Measurements from ENCODE around the gene KCNQ1. TPM values are rescaled to one million over a fixed set of nuclear protein-coding genes. Genes with fewer than 3 reads are reported as not detected.

Gene KCNQ1
- total and polyA plus RNA-seq, 7 donors: 1.1 to 25.2 (median 3.8) TPM

DNA sequence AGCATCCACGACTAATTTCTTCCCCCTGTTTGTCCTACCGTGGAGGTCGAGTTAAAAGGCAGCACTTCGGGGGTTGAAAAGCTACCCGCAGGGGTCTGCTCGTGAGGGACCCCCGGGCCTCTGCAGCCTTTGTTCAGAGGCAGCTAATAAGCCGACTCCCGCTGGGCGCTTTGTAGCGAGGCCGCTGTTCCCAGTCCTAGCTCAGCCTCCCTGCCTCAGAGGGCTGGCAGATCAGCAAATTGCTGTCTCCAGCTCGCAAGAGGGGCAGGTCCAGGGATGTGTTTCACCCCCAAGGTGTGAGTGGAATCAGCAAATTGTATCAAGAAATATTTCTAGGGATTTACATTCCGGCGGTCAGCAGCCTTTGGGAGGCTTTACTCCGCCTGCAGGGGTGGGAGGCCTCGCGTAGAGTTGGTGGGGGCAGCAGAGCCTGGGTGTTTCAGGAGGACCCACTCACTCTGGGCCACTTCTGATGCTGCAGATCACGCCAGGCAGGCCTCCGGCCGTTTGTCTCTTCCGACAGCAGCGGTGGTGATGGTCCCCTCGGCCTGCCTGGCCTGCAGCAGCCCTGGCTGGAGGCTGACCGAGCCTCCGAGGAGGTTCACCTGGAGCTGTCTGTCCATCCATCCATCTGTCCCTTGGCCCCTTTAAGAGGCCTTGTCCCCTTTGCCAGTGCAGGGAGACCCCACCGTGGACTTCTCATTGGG lies 276.6 kb downstream of the KCNQ1 start:
- TF ChIP-seq POLR2A (IDR thresholded peaks at IDR 0.05) (no peak), EP300 (IDR thresholded peaks at IDR 0.05) (no peak), POLR2AphosphoS5 (IDR thresholded peaks at IDR 0.05) (no peak)
- TF ChIP-seq, protein P1, sequence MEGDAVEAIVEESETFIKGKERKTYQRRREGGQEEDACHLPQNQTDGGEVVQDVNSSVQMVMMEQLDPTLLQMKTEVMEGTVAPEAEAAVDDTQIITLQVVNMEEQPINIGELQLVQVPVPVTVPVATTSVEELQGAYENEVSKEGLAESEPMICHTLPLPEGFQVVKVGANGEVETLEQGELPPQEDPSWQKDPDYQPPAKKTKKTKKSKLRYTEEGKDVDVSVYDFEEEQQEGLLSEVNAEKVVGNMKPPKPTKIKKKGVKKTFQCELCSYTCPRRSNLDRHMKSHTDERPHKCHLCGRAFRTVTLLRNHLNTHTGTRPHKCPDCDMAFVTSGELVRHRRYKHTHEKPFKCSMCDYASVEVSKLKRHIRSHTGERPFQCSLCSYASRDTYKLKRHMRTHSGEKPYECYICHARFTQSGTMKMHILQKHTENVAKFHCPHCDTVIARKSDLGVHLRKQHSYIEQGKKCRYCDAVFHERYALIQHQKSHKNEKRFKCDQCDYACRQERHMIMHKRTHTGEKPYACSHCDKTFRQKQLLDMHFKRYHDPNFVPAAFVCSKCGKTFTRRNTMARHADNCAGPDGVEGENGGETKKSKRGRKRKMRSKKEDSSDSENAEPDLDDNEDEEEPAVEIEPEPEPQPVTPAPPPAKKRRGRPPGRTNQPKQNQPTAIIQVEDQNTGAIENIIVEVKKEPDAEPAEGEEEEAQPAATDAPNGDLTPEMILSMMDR (IDR thresholded peaks at IDR 0.05): no peak
- intact Hi-C loops (cut with DNase I): no loop called here
- Histone ChIP-seq H3K4me3 (no peak overlapping the region), H3K4me1 (no peaks in the 10 kb centered on the region), H3K36me3 (no peaks in the 10 kb centered on the region), H3K27me3 (no peaks in the 10 kb centered on the region), H3K27ac (no peak overlapping the region), H3K9me3 (no peaks in the 10 kb centered on the region)
- no peak for DNase-seq
- 90 to 92% methylated on average over 27 of the region's 27 CpGs for WGBS, 2 donors

DNA sequence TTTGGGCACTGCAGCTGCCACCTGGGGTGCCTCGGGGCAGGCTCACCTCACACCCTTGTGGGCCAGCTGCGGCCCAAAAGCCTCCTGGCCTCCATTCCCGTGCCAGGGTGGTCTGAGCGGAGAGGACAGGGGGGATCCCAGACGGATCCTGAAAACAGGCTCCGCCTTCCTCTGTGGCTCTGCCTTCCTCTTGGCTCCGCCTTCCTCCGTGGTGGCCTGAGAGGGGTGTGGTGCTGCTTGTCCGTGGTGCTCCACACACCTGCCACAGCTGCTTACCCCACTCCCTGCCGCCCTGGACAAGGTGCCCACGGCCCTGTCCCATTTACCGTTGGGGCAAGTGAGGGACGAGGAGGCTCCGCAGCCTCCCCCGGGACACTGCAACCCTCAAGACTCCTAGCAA lies 278.1 kb downstream of the KCNQ1 start:
- TF ChIP-seq POLR2AphosphoS5 (IDR thresholded peaks at IDR 0.05) (no peak), EP300 (IDR thresholded peaks at IDR 0.05) (no peak), POLR2A (IDR thresholded peaks at IDR 0.05) (no peak)
- TF ChIP-seq, protein P1 (IDR thresholded peaks at IDR 0.05): no peak
- Histone ChIP-seq H3K4me1 (no peaks in the 10 kb centered on the region), H3K36me3 (no peaks in the 10 kb centered on the region), H3K27ac (no peak overlapping the region), H3K4me3 (no peak overlapping the region), H3K9me3 (no peaks in the 10 kb centered on the region), H3K27me3 (no peaks in the 10 kb centered on the region)
- DNase-seq: no peak
- WGBS, 2 donors: 69 to 84% methylated on average over 15 of the region's 15 CpGs
- intact Hi-C loops (cut with DNase I): no loop called here

DNA sequence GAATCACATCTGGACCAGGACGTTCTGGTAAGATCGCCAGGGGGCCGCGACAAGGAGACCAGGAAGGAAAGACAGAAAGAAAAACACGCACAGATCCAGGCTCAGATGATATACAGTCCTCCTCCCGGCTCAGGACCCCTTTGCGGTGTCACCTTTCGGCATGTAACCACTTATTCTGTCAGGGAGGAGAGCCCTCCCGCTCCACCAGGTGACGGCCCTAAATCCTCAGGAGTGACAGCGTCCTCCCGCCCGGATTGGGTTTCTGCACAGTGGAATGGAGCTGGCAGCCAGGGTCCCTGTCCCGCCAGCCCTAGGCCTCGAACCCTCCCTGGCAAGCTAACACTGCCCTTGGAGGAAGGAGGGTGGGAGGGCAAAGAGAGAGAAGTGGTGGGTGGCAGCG lies 279.3 kb downstream of the KCNQ1 start:
- H3K27ac ChIP-seq: no peak overlapping the region
- no peaks in the 10 kb centered on the region for H3K27me3 ChIP-seq
- H3K4me1 ChIP-seq: no peaks in the 10 kb centered on the region
- TF ChIP-seq POLR2A (IDR thresholded peaks at IDR 0.05) (no peak), POLR2AphosphoS5 (IDR thresholded peaks at IDR 0.05) (no peak), EP300 (IDR thresholded peaks at IDR 0.05) (no peak)
- TF ChIP-seq, protein P1 (IDR thresholded peaks at IDR 0.05): no peak
- no peaks in the 10 kb centered on the region for H3K9me3 ChIP-seq
- no peak for DNase-seq
- 92 to 96% methylated on average over 16 of the region's 16 CpGs for WGBS, 2 donors
- H3K36me3 ChIP-seq: no peaks in the 10 kb centered on the region
- intact Hi-C loops (cut with DNase I): no loop called here
- no peak overlapping the region for H3K4me3 ChIP-seq

DNA sequence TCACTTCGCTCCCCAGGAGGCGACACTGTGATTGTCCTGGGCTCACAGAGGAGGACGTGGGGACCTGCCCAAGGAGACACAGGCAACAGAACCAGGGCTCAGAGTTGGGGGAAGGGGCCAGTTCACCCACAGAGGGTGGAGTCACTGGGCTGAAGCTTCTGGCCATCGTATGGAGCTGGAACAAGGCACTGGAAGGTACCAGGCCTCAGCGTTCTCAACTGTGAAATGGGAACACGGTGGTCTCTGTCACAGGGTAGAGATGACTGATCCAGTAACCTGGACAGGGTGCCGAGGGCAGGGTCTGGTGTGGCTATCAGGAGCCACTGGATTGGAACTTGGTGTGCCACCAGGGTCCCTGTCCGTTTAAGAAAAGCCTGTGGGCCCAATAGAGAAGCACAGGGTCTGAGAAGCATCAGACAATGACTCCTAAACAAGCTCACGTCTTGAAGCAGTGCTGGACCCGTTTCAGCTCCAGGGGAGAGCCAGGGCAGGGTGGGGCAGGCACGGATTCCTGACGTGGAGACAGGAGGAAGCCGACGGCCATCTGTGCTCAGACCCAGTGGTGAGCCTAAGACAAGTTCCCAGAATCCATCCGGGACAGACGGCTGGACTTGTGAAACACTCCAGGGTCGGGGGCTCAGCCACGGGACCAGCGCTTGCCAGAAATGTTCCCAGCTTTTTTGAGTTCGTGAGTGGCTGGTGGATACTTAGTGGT lies 280.0 kb downstream of the KCNQ1 start:
- Histone ChIP-seq H3K4me1 (no peaks in the 10 kb centered on the region), H3K27ac (peak overlapping the region in 1 of 4 donors; percentile 6), H3K36me3 (no peaks in the 10 kb centered on the region), H3K4me3 (no peak overlapping the region), H3K9me3 (no peaks in the 10 kb centered on the region), H3K27me3 (no peaks in the 10 kb centered on the region)
- peak; percentile 79 for DNase-seq
- WGBS, 2 donors: 74 to 79% methylated on average over 20 of the region's 20 CpGs
- intact Hi-C loops (cut with DNase I): no loop called here
- TF ChIP-seq, protein P1 (IDR thresholded peaks at IDR 0.05): no peak
- TF ChIP-seq POLR2A (IDR thresholded peaks at IDR 0.05): no peak
- TF ChIP-seq EP300 (IDR thresholded peaks at IDR 0.05): no peak
- TF ChIP-seq POLR2AphosphoS5 (IDR thresholded peaks at IDR 0.05): no peak

All from sigmoid colon (tissue), 7 donors.